Fibroblast of lung (primary cell): ENCODE data around the gene CLEC17A.

Source experiments
- EZH2 ChIP-seq: IDR thresholded peaks from 2 replicates; pipeline ENCODE4 v1.5.1; 2012; ENCODE audit warnings: low read length, control low read depth, mild to moderate bottlenecking; ENCODE audit errors: missing control alignments
- TF ChIP-seq, protein P1 (sequence below), 2 donors: IDR thresholded peaks in 1 of 2; conservative IDR thresholded peaks in 1 of 2; 1 replicate in 1 of 2; 2 replicates in 1 of 2; pipeline ENCODE4 v1.5.1; 2011 to 2012; ENCODE audit warnings: low read length in 2 of 2, control low read depth in 1 of 2, inconsistent platforms in 1 of 2, low read depth in 1 of 2, mild to moderate bottlenecking in 1 of 2

DNA sequence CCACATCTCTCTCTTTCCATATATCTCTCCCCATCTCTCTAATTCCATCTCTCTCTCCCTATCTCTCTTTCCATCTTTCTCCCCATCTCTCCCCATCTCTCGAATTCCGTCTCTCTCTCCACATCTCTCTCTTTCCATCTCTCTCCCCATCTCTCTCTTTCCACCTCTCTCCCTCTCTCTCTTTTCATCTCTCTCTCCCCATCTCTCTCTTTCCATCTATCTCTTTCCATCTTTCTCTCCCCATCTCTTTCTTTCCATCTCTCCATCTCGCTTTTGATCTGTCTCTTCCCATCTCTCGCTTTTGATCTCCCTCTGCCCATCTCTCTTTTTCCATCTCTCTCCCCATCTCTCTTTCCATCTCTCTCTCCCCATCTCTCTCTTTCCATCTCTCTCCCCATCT lies 66.1 kb downstream of the CLEC17A start:
- TF ChIP-seq EZH2 = no peak
- TF ChIP-seq, protein P1, sequence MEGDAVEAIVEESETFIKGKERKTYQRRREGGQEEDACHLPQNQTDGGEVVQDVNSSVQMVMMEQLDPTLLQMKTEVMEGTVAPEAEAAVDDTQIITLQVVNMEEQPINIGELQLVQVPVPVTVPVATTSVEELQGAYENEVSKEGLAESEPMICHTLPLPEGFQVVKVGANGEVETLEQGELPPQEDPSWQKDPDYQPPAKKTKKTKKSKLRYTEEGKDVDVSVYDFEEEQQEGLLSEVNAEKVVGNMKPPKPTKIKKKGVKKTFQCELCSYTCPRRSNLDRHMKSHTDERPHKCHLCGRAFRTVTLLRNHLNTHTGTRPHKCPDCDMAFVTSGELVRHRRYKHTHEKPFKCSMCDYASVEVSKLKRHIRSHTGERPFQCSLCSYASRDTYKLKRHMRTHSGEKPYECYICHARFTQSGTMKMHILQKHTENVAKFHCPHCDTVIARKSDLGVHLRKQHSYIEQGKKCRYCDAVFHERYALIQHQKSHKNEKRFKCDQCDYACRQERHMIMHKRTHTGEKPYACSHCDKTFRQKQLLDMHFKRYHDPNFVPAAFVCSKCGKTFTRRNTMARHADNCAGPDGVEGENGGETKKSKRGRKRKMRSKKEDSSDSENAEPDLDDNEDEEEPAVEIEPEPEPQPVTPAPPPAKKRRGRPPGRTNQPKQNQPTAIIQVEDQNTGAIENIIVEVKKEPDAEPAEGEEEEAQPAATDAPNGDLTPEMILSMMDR (conservative IDR thresholded peaks at IDR 0.05 in 1 of 2, IDR thresholded peaks at IDR 0.05 in 1 of 2; ENCODE audit: low read depth in 1 of 2, low read length in 2 of 2) = no peak
